Fibroblast of skin of scalp (primary cell): ENCODE results near the gene DGLUCY.
"Not testable (repeated sequence)": the region's sequence is repeated elsewhere in the genome, so short reads cannot be mapped to it uniquely, and the experiment has no call there.

Experiments used
- DNase-seq: peaks from one replicate; pipeline ENCODE4 v3.0.0-alpha.2; 2013

The DGLUCY gene

GRCh38 chr14:91235841-91236240 is 122.0 kb downstream of the DGLUCY start:
- DNase-seq: no peak

GRCh38 chr14:91237219-91237618 is 123.3 kb downstream of the DGLUCY start:
- peak; percentile 79 for DNase-seq

- no peak for DNase-seq
Observed at GRCh38 chr14:91238085-91238484, 124.2 kb downstream of the DGLUCY start.

GRCh38 chr14:91238661-91239060 is 124.8 kb downstream of the DGLUCY start:
- DNase-seq: no peak

- no peak for DNase-seq
Observed at GRCh38 chr14:91241863-91242262, 128.0 kb downstream of the DGLUCY start.

- DNase-seq: no peak
Observed at GRCh38 chr14:91242635-91243034, 128.8 kb downstream of the DGLUCY start.

GRCh38 chr14:91243074-91243471 is 129.2 kb downstream of the DGLUCY start:
- no peak for DNase-seq

- DNase-seq: peak; percentile 71
Observed at GRCh38 chr14:91244501-91244901, 130.6 kb downstream of the DGLUCY start, which contains the start of gene GPR68. GPR68 (minus strand) TSS chr14:91244704; CDS start chr14:91235050, 9,654 bp downstream.

- DNase-seq: no peak
Observed at GRCh38 chr14:91245029-91245428, 131.2 kb downstream of the DGLUCY start.

- not testable (repeated sequence) for DNase-seq
Observed at GRCh38 chr14:91245616-91246015, 131.7 kb downstream of the DGLUCY start.

- no peak for DNase-seq
Observed at GRCh38 chr14:91246051-91246852, 132.4 kb downstream of the DGLUCY start.

GRCh38 chr14:91249841-91250616 is 136.2 kb downstream of the DGLUCY start:
- no peak for DNase-seq

- peak; percentile 51 for DNase-seq
Observed at GRCh38 chr14:91250912-91251311, 137.0 kb downstream of the DGLUCY start.

GRCh38 chr14:91252871-91253794 is 139.3 kb downstream of the DGLUCY start:
- DNase-seq: no peak

- DNase-seq: no peak
Observed at GRCh38 chr14:91253795-91254323, 140.0 kb downstream of the DGLUCY start.

- no peak for DNase-seq
Observed at GRCh38 chr14:91254461-91254860, 140.6 kb downstream of the DGLUCY start.

- no peak for DNase-seq
Observed at GRCh38 chr14:91255026-91255695, 141.3 kb downstream of the DGLUCY start.

- DNase-seq: no peak
Observed at GRCh38 chr14:91256661-91257060, 142.8 kb downstream of the DGLUCY start.

- DNase-seq: no peak
Observed at GRCh38 chr14:91257328-91258010, 143.6 kb downstream of the DGLUCY start.

- DNase-seq: no peak
Observed at GRCh38 chr14:91258011-91258618, 144.2 kb downstream of the DGLUCY start.

GRCh38 chr14:91258876-91259275 is 145.0 kb downstream of the DGLUCY start:
- DNase-seq: no peak
